KG1 (cell line): Measurements from ENCODE around the gene PSG6.
A peak's percentile ranks its signal among the peaks of the same experiment; 100 is the strongest.
"Not testable (repeated sequence)": the region's sequence is repeated elsewhere in the genome, so short reads cannot be mapped to it uniquely, and the experiment has no call there.

Source experiments
- DNase-seq: peaks from one replicate; lab custom pipeline; 2025; lab: John Stamatoyannopoulos, UW

The PSG6 gene

DNA sequence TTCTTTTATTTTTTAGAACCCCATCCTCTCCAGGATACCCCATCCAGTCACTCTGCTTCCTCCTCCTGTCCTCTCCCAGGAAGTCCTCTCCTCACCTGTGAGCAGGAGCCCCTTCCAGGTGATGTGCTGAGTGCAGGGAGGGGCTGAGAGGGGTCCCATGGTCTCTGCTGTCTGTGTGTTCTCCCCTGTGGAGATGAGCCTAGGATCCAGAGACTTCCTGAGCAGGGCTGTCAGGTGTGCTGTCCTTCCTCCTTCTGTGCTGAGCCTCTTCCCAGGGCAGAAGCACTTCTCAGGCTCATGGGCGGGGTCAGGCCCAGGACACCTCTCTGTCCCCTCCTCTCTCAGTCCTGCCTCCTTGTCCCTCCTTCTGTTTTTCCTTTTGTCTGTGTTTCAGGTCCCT lies at the start of gene PSG6:
Gene PSG6, minus strand, starts transcription at position 261 of the 400 bp plus-strand sequence. Its CDS starts 102 bp downstream, at position 159.
- DNase-seq, result not testable (repeated sequence)

DNA sequence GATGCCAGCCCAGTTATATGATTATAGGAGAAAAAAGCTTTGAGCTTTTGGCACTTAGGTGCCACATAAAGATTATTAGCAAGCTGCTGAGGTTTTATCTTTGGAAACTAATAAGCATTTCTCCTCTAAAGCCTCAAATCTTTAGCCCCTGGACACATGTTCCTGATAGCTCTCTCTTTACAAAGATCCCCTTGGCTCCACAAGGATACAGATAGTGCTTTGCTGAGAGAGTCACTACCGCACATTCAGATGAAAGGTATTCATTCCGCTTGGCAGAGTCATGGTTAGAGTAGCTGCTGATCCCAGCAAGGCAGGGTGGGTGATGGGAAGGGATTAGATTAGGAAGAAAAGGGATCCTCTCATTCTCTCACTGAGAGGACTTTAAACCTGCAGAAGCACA lies 47.5 kb upstream of the PSG6 start:
- DNase-seq, result no peak

DNA sequence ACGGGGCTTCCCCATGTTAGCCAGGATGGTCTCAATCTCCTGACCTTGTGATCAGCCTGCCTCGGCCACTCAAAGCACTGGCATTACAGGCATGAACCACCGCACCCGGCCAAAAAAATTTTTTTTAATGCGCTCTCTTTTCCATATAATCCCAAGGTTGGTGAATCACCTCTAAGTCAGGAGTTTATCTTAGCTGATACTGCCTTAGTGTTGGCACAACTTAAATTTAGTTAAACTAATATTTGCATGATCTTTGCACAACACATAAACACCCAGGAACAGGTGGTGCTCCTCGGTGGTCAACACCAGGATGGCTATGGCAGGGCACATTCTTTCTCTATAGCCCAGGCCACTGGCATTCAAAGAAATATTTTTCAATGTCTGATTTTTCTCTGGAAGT lies 43.4 kb upstream of the PSG6 start:
- no peak for DNase-seq

DNA sequence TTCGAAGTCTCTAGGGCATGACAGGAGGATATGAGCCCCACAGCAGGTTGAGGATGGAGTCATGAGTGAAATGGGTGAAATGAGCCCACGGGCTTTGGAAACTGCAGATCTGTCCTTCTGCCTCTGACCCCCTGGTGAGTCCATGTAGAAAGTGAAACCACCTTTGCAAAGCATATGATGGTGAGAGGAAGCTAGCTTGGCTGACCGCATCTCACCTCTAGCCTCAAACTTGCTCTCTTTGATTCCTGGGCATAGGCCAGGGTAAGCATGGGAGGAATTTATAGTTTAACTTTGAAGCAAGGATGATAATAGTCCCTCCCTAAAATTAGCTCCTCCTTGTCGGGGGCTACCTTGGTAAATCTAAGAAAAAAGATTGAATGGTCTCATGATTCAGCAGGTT lies 34.4 kb upstream of the PSG6 start:
- DNase-seq, result not testable (repeated sequence)

DNA sequence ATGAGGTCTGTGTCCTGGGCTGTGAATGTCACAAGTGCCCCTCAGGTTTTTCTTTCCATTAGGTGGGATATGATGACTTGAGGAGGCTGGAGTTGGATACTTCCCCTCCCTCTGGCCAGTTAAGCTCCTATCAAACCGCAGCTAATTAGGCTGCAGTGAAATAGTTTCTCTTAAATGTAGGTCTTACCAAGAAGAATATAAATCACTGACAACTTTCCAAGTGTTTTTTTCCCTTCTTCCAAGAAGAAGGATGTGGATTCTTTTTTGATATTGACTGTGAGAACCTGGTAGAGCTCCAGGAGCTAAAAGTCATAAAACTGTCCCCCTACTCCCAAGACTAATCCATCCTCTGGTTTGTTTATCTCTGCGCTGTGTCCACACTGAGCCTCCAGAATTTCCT lies 33.8 kb upstream of the PSG6 start:
- not testable (repeated sequence) for DNase-seq

DNA sequence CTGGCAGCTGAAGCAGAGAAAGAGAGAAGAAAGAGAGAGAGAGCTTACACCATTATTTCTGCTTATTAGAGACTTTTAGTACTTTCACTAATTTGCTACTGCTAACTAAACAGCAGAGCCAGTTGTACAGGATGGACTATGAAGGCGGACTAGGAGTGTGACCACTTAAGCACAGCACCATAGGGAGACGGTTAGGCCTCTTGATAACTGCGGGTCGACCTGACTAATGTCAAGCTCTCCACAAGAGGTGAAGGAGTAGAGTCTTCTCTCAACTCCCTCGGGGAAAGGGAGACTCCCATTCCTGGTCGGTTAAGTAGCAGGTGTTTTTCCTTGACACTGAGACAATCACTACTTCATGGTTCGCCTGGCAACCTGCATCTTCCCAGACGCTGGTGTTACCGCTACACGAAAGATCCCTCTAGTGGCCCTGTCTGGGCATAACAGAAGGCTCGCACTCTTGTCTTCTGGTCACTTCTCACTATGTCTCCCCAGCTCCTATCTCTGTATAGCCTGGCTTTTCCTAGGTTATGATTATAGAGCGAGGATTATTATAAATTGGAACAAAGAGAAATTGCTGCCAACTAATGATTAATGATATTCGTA lies 24.6 kb upstream of the PSG6 start:
- DNase-seq, result no peak

DNA sequence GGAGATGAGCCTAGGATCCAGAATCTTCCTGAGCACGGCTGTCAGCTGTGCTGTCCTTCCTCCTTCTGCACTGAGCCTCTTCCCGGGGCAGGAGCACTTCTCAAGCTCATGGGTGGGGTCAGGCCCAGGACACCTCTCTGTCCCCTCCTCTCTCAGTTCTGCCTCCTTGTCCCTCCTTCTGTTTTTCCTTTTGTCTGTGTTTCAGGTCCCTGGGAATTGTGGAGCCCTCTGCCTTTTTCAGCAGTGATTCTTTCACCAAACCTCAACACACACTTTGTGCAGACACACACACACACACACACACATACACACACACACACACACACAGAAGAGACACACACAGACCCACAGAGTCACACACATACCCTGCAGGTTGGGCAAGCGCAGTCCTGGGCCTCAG lies 19.4 kb upstream of the PSG6 start, which contains the start of gene PSG7:
Gene PSG7, minus strand, starts transcription at position 101 of the 400 bp plus-strand sequence. CDS start 131 bp downstream, outside the sequence.
- not testable (repeated sequence) for DNase-seq

DNA sequence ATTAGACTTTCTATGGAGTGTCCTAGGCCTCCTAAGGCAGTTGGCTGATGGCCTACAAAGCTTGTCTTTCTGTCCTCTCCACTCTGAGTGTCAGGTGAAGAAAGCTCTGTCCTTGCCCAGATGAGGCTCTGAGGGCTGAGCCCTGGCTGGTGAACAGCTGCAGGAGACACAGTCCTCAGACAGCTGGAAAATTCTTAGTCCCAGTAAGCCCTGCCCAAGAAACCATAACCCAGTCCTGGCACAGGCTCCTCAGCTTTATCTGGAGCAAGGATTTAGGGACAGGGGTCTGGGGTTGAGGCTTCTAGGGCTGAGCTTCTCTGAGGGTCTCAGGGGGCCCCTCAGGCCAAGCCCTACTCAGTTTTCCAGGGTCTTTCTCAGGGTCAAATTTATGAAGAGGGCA lies 17.0 kb upstream of the PSG6 start:
- DNase-seq, result not testable (repeated sequence)

DNA sequence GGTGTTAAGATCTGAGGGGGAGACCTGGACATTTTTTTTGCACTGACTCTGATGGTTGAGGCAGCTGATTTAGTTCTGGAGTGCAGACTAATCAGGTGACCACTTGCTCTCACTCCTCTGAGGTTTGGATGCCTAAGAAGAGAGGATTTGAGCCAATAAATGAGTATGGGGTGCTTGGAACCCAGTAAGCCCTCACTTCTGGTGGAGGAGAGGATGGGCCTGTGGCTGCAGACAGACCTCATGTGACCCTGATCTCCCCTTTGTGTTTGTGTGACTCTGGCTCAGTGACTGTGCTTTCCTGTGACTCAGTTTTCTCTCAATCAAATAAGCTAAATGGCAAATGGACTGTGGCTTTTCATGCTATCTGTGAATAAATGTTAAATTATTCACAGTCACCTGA lies 16.5 kb upstream of the PSG6 start:
- not testable (repeated sequence) for DNase-seq

DNA sequence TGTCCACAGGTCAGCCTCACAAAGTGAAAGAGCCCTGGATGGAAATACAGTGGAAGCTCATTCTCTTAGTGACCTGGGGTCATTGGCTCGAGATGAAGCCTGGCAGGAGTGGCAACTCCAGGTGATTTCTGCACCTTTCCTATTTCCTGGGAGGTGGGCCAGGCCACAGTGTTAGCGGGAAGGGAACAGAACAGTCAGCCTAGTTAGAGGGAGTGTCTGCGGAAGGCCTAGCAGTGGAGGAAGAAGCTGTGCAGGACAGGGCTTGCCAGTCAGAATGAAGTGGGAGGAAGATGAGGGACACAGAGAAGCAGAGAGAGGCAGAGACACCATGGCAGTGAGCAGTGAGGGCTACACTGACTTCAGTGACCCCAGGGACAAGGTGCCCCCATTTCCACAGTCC lies 15.7 kb upstream of the PSG6 start:
- not testable (repeated sequence) for DNase-seq

DNA sequence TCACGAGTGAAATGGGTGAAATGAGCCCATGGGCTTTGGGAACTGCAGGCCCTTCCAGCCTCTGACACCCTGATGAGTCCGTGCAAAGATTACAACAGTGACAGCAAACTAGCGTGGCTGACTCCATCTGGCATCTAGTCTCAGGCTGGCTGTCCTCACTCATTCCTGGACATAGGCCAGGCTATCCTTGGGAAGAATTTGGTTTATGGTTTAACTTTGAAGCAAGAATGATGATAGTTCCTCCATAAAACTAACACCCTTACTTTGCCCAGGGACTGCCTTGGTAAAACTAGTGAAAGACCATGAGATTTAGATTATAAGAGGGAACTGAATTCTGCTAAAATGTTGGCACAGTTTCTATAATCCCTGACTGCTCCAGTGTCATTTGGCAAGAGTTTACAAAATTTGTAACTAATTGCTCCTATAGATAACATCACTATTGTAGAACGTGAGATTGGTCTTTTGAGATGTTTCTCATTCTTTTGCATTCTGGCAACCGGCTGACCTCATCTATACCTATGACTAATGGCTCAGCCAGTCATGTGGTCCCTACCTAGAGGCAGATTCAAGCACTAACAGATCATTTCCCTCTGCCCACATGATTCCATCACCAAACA lies 14.9 kb upstream of the PSG6 start:
- not testable (repeated sequence) for DNase-seq

DNA sequence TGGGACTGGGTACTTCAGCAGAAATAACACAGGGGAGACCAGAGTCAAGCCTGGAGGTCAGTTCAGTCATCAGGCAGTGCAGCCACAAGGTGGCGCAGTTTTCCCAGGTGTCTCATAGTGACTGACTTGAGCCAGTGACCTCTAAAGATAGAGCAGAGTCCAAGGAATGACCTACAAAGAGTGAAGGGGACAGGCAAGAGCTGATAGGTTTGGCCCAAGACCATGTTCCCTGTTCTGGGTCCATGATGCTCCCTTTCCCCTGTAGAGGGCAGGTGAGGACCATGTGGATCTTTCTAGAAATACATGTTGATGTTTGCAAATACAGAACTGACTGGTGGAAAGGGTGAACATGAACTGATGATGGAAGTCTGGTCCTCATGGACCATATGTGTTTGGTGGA lies 12.5 kb upstream of the PSG6 start:
- not testable (repeated sequence) for DNase-seq

DNA sequence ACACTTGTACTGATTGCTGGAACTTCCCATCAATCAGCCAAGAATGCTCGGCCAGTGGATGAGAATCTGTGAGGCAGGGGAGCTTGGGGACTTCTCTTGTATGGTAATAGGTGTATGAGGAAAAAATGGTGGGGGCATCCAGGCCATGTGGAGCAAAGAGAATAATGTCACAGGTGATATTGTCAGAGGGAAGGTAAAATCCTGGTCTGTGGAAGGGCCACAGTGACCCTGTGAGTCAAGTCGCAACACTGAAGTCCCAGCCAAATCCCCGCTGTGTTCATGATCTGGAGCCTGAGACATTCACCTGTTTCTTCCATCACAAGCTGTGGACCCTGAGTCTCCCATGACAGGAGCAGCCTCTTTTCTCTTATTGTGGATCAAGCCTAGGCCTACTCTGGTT lies 11.2 kb upstream of the PSG6 start:
- DNase-seq, result no peak

DNA sequence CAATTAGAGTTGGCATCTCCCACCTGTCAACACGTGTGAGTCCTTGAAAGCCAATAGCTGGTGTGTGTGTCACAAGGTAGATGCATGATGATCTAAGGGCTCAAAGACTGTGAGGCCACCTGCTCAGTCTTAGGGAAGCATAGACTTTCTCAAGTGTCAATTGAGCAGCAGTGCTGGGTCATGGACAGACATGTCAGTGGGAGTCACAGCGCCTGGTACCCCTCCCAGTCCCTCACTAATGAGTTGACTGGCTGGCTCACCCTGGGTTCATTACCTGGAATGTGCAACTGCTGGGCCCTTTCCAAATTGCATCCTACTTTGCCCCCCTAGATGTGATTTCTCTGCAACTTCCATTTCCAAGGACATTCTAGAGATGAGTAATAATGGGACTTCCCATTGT lies 9.1 kb upstream of the PSG6 start:
- DNase-seq, result no peak

DNA sequence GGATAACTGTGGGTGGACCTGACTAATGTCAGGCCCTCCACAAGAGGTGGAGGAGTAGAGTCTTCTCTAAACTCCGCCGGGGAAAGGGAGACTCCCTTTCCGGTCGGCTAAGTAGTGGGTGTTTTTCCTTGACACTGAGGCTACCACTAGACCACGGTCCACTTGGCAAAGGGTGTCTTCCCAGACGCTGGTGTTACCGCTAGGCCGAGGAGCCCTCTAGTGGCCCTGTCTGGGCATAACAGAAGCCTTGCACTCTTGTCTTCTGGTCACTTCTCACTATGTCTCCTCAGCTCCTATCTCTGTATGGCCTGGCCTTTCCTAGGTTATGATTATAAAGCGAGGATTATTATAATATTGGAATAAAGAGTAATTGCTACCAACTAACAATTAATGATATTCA lies 5.4 kb upstream of the PSG6 start:
- peak; percentile 1 for DNase-seq

DNA sequence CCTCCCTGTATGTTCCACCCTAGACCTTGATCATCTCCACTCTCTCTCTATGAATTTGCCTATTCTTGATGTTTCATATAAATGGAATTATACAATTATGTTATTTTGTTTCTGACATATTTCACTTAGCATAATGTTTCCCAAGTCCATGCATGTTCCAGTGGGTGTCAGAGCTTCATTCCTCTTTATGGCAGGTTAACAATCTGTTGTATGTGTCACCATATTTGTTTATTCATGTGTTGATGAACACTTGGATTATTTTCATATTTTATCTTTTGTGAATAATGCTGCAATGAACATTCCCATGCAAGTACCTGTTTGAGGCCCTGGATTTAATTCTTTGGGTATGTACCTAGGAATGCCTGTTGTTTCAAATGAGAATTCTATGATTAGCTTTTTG lies 3.3 kb upstream of the PSG6 start:
- not testable (repeated sequence) for DNase-seq

DNA sequence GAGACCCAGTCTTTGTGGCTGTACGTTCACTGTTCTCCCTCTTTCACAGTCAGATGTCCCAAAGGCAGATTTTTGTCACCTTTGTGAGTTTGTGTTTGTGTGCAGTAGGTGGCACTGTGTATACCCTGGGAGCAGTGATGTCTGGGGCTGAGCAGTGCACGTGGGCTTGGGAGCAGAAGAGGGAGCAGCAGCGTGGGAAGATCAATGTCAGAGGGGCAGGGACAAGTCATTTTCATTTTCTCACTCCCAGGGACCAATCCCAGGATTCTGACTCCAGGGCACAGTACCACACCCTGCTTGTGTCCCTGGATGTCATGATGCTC lies 2.0 kb upstream of the PSG6 start:
- no peak for DNase-seq

DNA sequence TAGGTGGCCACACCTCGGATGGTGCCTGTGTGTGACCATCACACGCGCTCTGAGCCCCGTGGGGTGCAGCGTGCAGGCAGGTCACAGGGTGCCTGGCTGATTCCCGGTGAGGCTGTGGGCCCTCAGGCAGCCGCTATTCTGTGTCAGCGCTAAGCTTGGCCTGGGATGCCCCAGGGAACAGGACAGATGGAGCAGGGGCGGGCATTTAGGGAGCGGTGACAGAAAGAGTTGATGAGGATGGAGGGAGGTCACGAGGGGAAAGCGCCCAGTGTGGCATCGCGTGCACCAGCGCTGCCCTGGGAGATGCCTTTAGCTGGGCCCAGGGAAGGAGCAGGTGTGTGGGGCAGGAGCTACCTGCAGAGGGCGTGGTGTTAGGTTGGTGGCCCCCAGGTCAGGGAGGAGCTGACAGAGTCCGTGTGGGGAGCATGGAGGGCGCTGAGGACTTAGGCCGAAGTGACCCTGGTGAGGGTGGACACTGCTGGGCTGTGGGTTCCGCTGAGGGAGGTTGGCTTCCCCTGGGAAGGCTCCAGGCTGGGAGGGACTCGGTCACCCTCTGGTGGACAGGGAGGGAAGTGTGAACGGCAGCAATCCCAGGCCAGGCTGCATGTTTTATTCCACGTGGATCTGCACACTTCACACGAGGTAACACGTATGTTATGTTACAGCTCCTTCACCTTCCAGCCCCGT lies 1.5 kb upstream of the PSG6 start:
- not testable (repeated sequence) for DNase-seq

DNA sequence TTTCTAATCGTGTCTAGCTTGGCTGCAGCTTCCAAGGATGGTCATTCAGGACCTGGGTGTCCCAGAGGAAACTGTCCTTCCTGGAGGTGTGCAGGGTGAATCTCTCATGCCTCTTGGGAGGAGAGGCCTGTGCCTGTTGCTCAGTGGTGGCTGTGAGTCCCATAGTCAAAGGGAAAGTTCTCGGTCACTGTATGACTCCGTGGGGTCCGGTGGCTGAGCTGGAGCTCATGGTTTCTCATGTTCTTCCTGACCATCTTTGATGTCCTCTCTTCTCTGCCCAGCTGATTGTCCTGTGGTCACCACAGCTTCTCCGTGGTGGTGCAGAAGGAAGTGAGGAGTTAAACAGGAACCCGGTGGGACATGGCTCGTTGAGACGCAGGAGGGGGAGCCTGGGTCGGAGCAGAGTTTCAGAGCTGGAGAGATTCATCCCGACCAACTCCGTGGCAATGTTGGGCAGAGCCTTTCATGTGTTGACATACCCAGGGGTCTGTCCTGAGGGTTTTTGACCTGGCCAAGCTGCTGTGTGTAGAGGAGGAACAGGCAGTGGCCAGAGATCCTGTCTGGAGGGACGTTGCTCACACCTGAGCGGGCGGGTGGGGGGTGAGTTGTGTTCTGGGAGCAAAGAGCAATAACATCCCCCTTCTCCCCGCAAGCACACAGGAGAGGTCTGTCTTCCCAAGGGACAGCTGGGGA lies 829 bp upstream of the PSG6 start:
- DNase-seq, result not testable (repeated sequence)

DNA sequence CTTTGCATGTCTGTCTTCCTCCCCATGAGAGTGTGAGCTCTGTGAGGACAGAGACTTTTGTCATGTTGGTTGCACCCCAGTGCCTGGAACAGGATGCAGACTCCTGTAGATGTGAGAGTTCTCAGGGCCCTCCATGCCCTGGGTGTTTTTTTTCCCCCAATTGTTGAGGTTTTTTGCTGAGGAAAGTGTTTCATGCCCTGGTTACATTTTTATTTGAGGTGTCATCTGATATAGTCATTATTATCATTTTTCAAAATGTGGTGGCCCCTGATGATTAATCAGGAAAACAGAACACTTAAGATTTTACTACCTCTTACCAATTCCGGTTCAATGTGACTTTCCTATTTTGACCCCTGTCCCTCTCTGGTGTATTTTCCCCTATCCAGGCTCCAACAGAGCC lies 763 bp downstream of the PSG6 start:
- DNase-seq, result not testable (repeated sequence)

DNA sequence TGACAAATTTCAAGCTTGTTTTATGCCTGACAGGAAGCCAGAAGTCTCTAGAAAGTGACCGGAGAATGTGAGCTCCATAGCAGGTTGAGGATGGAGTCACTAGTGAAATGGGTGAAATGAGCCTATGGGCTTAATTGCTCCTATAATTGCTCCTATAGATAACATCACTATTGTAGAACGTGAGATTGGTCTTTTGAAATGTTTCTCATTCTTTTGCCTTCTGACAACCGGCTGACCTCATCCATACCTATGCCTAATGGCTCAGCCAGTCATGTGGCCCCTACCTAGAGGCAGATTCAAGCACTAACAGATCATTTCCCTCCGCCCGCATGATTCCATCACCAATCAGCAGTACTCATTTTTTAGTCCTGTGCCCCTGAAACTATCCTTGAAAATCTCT lies 4.2 kb downstream of the PSG6 start:
- DNase-seq, result not testable (repeated sequence)

DNA sequence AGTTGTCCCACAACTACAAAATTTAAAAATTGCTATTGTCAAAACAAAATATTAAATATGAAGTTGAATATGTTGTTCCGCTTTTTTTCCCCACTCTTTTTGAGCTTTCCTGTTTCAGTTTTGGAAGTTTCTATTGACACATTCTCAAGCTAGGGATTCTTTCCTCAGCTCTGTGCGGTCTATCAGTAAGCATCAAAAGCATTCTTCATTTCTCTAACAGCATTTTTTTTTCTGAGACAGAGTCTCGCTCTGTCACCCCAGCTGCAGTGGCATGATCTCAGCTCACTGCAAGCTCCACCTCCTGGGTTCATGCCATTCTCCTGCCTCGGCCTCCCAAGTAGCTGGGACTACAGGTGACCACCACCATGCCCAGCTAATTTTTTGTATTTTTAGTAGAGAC lies 4.8 kb downstream of the PSG6 start:
- not testable (repeated sequence) for DNase-seq

DNA sequence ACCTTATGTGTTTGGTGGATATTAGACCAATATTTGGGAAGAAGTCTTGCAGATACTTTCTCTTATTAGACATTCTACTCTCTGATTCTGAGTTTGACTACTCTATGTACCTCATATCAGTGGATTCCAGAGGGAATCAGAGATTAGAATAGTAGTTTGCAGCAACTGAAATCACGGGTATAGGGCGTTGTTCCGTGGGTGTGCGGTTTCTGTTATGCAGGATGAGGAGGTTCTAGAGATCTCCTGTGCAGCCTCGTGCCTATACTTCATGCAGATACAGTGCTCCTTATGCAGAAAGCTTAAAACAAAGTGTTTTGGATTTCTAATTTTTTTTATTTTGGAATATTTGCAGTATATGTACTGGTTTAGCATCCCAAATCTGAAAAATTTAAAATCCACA lies 6.0 kb downstream of the PSG6 start:
- DNase-seq, result not testable (repeated sequence)
